Measurements from ENCODE around the gene NAXE.

NAXE gene

GRCh38 chr1:156618853-156619581 is 27.4 kb downstream of the NAXE start, which contains the start of gene HAPLN2:
TSS of gene HAPLN2 (plus strand) at chr1:156619415. CDS start at chr1:156623491, 4,076 bp downstream.
- peak; percentile 56 for TF ChIP-seq CTCF (IDR thresholded peaks at IDR 0.05; ENCODE audit: insufficient read depth, low read depth, low read length, missing control alignments)
- peak; percentile 29 for DNase-seq (ENCODE audit: low read depth)
- H3K4me3 ChIP-seq (ENCODE audit: low read depth, low read length) = no peak within 1 kb of the TSS

- DNase-seq (ENCODE audit: low read depth) = no peak
- TF ChIP-seq CTCF (IDR thresholded peaks at IDR 0.05; ENCODE audit: insufficient read depth, low read depth, low read length, missing control alignments) = no peak
- H3K4me3 ChIP-seq (ENCODE audit: low read depth, low read length) = no peak overlapping the region
Measured at GRCh38 chr1:156619582-156619955, 28.0 kb downstream of the NAXE start.

- no peak for DNase-seq (ENCODE audit: low read depth)
- TF ChIP-seq CTCF (IDR thresholded peaks at IDR 0.05; ENCODE audit: insufficient read depth, low read depth, low read length, missing control alignments) = no peak
- H3K4me3 ChIP-seq (ENCODE audit: low read depth, low read length) = no peak overlapping the region
Measured at GRCh38 chr1:156622581-156623297, 31.2 kb downstream of the NAXE start.

GRCh38 chr1:156623946-156624813 is 32.6 kb downstream of the NAXE start:
- TF ChIP-seq CTCF (IDR thresholded peaks at IDR 0.05; ENCODE audit: insufficient read depth, low read depth, low read length, missing control alignments) = peak; percentile 45
- DNase-seq (ENCODE audit: low read depth) = peak; percentile 44
- H3K4me3 ChIP-seq (ENCODE audit: low read depth, low read length) = no peak overlapping the region; the same call in 1 of the 2 replicates

GRCh38 chr1:156624814-156625435 is 33.3 kb downstream of the NAXE start:
- H3K4me3 ChIP-seq (ENCODE audit: low read depth, low read length) = no peak overlapping the region
- no peak for TF ChIP-seq CTCF (IDR thresholded peaks at IDR 0.05; ENCODE audit: insufficient read depth, low read depth, low read length, missing control alignments)
- DNase-seq (ENCODE audit: low read depth) = no peak

GRCh38 chr1:156625436-156626078 is 34.0 kb downstream of the NAXE start:
- H3K4me3 ChIP-seq (ENCODE audit: low read depth, low read length) = no peak overlapping the region

More at GRCh38 chr1:156625436-156626078, 34.0 kb downstream of the NAXE start:
- peak; percentile 62 for DNase-seq (ENCODE audit: low read depth)
- TF ChIP-seq CTCF (IDR thresholded peaks at IDR 0.05; ENCODE audit: insufficient read depth, low read depth, low read length, missing control alignments) = peak; percentile 95
